Bronchial epithelial cell (primary cell): ENCODE data around the gene PREX1. TPM values are rescaled to one million over a fixed set of nuclear protein-coding genes. Genes with fewer than 3 reads are reported as not detected.

Source experiments
- DNase-seq: peaks from one replicate; pipeline ENCODE4 v3.0.0-alpha.2; 2010; ENCODE audit warnings: low read depth
- FAIRE-seq: peaks from 2 replicates; lab custom pipeline; 2011; peaks lifted over from hg19 to GRCh38; lab: Jason Lieb, UNC
- H3K27me3 ChIP-seq: 2 replicates; pipeline ENCODE4 v1.5.1; 2011; ENCODE audit warnings: low read length; ENCODE audit not compliant: control insufficient read depth, insufficient read depth
- H3K36me3 ChIP-seq: 2 replicates; pipeline ENCODE4 v1.5.1; 2011; ENCODE audit warnings: low read length; ENCODE audit not compliant: control insufficient read depth, insufficient read depth
- H3K4me3 ChIP-seq: 2 replicates; pipeline ENCODE4 v1.5.1; 2011; ENCODE audit warnings: mild to moderate bottlenecking, low read depth, low read length, control low read depth
- total RNA-seq: library from RNA; depleted of rRNA; stranded (reverse); fragments of >200 nt; gene quantifications from 2 replicates; pipeline ENCODE4 v1.2.1, GENCODE V29; 2014
- TF ChIP-seq, protein P1 (sequence below): IDR thresholded peaks from 2 replicates; pipeline ENCODE4 v1.5.1; 2011; ENCODE audit warnings: mild to moderate bottlenecking, moderate library complexity, low read length, control low read depth, inconsistent platforms; ENCODE audit not compliant: insufficient read depth, severe bottlenecking

The PREX1 gene
- total RNA-seq, 1 donor from 2014 or later, result under 0.01 TPM

DNA sequence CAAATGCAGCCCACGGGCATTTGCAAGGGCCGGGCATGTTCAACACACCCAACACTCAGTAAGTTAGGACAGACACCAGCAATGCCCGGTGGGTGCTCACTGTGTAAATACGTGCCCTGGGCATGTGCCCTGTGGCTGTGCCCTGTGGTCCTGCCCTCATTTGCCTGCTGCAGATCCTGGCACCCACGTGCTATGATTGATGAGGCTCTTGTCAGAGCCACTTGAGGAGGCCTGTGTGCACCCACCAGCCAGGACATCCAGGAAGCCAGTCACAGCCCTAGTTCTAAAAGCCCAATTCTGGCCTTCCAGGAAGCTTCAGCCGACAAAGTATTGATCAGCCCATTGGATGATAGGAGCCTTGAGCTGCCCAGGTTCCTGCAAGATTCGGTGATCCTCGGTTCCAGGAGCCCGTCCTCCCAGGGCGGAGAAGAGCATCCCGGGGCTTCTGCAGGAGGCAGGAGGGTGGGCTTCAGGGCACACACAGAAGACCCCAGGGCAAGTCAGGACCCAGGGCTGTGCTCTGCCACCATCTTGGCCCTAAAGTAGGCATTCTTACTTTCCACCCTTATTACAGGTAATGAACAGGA lies 223.9 kb downstream of the PREX1 start:
- Histone ChIP-seq H3K4me3 (no peak overlapping the region), H3K27me3 (no peaks in the 10 kb centered on the region), H3K36me3 (no peaks in the 10 kb centered on the region)
- TF ChIP-seq, protein P1, sequence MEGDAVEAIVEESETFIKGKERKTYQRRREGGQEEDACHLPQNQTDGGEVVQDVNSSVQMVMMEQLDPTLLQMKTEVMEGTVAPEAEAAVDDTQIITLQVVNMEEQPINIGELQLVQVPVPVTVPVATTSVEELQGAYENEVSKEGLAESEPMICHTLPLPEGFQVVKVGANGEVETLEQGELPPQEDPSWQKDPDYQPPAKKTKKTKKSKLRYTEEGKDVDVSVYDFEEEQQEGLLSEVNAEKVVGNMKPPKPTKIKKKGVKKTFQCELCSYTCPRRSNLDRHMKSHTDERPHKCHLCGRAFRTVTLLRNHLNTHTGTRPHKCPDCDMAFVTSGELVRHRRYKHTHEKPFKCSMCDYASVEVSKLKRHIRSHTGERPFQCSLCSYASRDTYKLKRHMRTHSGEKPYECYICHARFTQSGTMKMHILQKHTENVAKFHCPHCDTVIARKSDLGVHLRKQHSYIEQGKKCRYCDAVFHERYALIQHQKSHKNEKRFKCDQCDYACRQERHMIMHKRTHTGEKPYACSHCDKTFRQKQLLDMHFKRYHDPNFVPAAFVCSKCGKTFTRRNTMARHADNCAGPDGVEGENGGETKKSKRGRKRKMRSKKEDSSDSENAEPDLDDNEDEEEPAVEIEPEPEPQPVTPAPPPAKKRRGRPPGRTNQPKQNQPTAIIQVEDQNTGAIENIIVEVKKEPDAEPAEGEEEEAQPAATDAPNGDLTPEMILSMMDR, result no peak
- FAIRE-seq (no peak), DNase-seq (no peak)

- TF ChIP-seq, protein P1, result no peak
- FAIRE-seq, result no peak
Observed at GRCh38 chr20:48603116-48603818, 224.5 kb downstream of the PREX1 start.

DNA sequence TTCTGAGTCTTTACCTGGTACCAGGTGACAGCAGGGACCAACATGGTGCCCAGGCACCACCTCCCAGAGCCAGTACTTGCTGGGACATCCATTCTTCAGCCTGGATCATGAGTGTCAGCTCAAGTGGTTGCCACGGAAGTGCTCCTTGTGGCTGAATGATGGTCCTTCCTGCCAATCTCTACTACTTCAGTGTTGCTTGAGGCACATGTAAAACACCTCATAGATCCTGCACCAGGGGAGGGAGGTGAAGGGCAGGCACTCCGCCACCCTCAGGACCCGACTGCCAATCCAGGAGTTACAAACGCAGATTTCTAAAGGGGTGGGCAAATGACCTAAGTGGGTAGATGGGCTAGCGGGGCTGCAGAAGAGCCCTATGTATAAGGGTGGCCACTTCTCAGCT lies 226.0 kb downstream of the PREX1 start:
- DNase-seq, result no peak
- H3K4me3 ChIP-seq, result no peak overlapping the region
- no peaks in the 10 kb centered on the region for H3K27me3 ChIP-seq
- no peak for FAIRE-seq
- TF ChIP-seq, protein P1, result no peak
- H3K36me3 ChIP-seq, result no peaks in the 10 kb centered on the region

More at GRCh38 chr20:48603116-48603818, 224.5 kb downstream of the PREX1 start:
- Histone ChIP-seq H3K27me3 (no peaks in the 10 kb centered on the region), H3K4me3 (no peak overlapping the region), H3K36me3 (no peaks in the 10 kb centered on the region)
- no peak for DNase-seq

DNA sequence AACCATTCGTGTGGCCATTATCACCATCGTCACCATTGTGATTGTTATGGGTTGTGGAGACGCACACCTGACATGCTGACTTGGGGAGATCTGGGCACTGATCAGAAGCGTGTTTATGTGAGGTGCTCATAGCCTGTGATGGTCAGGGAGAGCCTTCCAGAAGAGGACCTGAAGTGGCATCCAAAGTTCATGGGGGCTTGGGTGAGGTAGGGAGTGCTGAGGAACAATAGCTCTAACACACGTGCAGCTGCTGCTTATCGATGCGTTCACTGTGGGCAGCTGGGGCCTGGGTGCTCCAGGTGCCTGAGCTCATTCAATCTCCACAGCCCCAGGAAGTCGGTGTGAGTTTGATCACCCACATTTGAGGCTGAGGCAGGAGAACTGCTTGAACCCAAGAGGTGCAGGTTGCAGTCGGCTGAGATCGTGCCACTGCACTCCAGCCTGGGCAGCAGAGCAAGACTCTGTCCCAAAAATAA lies 227.3 kb downstream of the PREX1 start:
- DNase-seq (no peak), FAIRE-seq (no peak)
- no peaks in the 10 kb centered on the region for H3K36me3 ChIP-seq
- H3K27me3 ChIP-seq, result no peaks in the 10 kb centered on the region
- H3K4me3 ChIP-seq, result no peak overlapping the region
- TF ChIP-seq, protein P1, result no peak

GRCh38 chr20:48599748-48600469 lies 227.9 kb downstream of the PREX1 start:
- TF ChIP-seq, protein P1, result no peak
- FAIRE-seq, result no peak
- DNase-seq, result no peak

More at GRCh38 chr20:48599748-48600469, 227.9 kb downstream of the PREX1 start:
- no peaks in the 10 kb centered on the region for H3K27me3 ChIP-seq
- no peaks in the 10 kb centered on the region for H3K36me3 ChIP-seq
- H3K4me3 ChIP-seq, result no peak overlapping the region
